ENCODE measurements around the gene MYO5A. TPM values are rescaled to one million over a fixed set of nuclear protein-coding genes. Genes with fewer than 3 reads are reported as not detected.
"Not testable (repeated sequence)": the region's sequence is repeated elsewhere in the genome, so short reads cannot be mapped to it uniquely, and the experiment has no call there.

The MYO5A gene
- total and polyA plus RNA-seq, 8 donors = 2.4 to 11.9 (median 8.1) TPM

GRCh38 chr15:52419494-52419893, 109.2 kb downstream of the MYO5A start:
- H3K4me1 ChIP-seq = no peaks in the 10 kb centered on the region
- intact Hi-C loops (cut with DNase I) = no loop called here
- no peak for TF ChIP-seq CTCF (IDR thresholded peaks at IDR 0.05)
- FAIRE-seq = no peak
- H3K27me3 ChIP-seq = no peaks in the 10 kb centered on the region
- WGBS, 2 donors = 64 to 86% methylated on average over 1 of the region's 1 CpG
- H3K27ac ChIP-seq = no peak overlapping the region
- no peak for ATAC-seq
- no peak for DNase-seq
- no peaks in the 10 kb centered on the region for H3K36me3 ChIP-seq
- H3K9me3 ChIP-seq = no peaks in the 10 kb centered on the region
- no peak overlapping the region for H3K4me3 ChIP-seq

GRCh38 chr15:52417957-52418356, 110.7 kb downstream of the MYO5A start:
- no peaks in the 10 kb centered on the region for H3K4me1 ChIP-seq
- TF ChIP-seq CTCF (IDR thresholded peaks at IDR 0.05) = no peak
- FAIRE-seq (no peak), ATAC-seq (no peak), DNase-seq (no peak)
- H3K27me3 ChIP-seq = no peaks in the 10 kb centered on the region
- no peaks in the 10 kb centered on the region for H3K36me3 ChIP-seq
- WGBS, 2 donors = 94 to 96% methylated on average over 2 of the region's 2 CpGs
- H3K4me3 ChIP-seq = no peak overlapping the region
- H3K9me3 ChIP-seq = no peaks in the 10 kb centered on the region
- intact Hi-C loops (cut with DNase I) = no loop called here
- no peak overlapping the region for H3K27ac ChIP-seq

GRCh38 chr15:52417521-52417920, 111.2 kb downstream of the MYO5A start:
- Histone ChIP-seq H3K36me3 (no peaks in the 10 kb centered on the region), H3K27me3 (no peaks in the 10 kb centered on the region), H3K9me3 (no peaks in the 10 kb centered on the region), H3K27ac (no peak overlapping the region), H3K4me1 (no peaks in the 10 kb centered on the region), H3K4me3 (no peak overlapping the region)
- DNase-seq = no peak
- ATAC-seq = no peak
- no peak for FAIRE-seq
- TF ChIP-seq CTCF (IDR thresholded peaks at IDR 0.05) = no peak
- intact Hi-C loops (cut with DNase I) = no loop called here
- WGBS, 2 donors = 90 to 96% methylated on average over 3 of the region's 3 CpGs

- H3K4me3 ChIP-seq; H3K4me1 ChIP-seq; intact Hi-C loops (cut with DNase I); H3K36me3 ChIP-seq; ATAC-seq; H3K27ac ChIP-seq; DNase-seq; H3K27me3 ChIP-seq; H3K9me3 ChIP-seq; FAIRE-seq: not testable (repeated sequence)
- 98 to 100% methylated on average over 1 of the region's 1 CpG for WGBS, 2 donors
These were observed 112.1 kb downstream of the MYO5A start for GRCh38 chr15:52416566-52416965.

- 74 to 92% methylated on average over 2 of the region's 2 CpGs for WGBS, 2 donors
- Histone ChIP-seq H3K4me3 (no peak overlapping the region), H3K4me1 (no peaks in the 10 kb centered on the region), H3K27me3 (no peaks in the 10 kb centered on the region), H3K9me3 (no peaks in the 10 kb centered on the region), H3K27ac (no peak overlapping the region), H3K36me3 (no peaks in the 10 kb centered on the region)
- intact Hi-C loops (cut with DNase I) = no loop called here
- ATAC-seq (no peak), FAIRE-seq (no peak), DNase-seq (no peak)
- TF ChIP-seq CTCF (IDR thresholded peaks at IDR 0.05) = no peak
These were observed 113.1 kb downstream of the MYO5A start for GRCh38 chr15:52415628-52416027.

GRCh38 chr15:52414936-52415335, 113.7 kb downstream of the MYO5A start:
- ATAC-seq (no peak), FAIRE-seq (no peak), DNase-seq (no peak)
- Histone ChIP-seq H3K27me3 (no peaks in the 10 kb centered on the region), H3K36me3 (no peaks in the 10 kb centered on the region), H3K27ac (no peak overlapping the region), H3K9me3 (no peaks in the 10 kb centered on the region), H3K4me3 (no peak overlapping the region), H3K4me1 (no peaks in the 10 kb centered on the region)
- 86% methylated on average over 6 of the region's 6 CpGs for WGBS, 2 donors
- intact Hi-C loops (cut with DNase I) = no loop called here
- TF ChIP-seq CTCF (IDR thresholded peaks at IDR 0.05) = no peak
